ENCODE data around the gene GRIA3.

DNA sequence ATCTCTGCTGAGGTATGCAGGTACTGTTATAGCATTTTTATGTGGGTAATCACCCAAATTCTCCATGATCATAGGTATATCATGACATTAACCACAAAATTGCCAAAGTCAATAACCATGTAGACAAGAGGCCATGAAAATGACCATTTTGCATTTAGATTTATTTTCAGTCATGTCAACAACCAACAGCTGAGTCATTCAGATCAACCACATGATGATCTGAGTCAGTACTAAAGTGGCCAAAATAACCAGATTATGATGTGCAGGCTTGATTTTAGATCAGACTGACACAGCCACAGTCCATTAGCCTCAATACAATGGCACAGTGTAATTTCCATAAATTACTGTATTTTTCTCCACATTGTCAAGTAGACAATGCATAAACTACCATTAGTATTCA, 240.5 kb downstream of the GRIA3 start:
- TF ChIP-seq FOXP1 (CRISPR knock-in tag; IDR thresholded peaks at IDR 0.05; ENCODE audit: borderline replicate concordance) (no peak), ZNF396 (CRISPR knock-in tag; IDR thresholded peaks at IDR 0.05; ENCODE audit: borderline replicate concordance) (no peak)
- TF ChIP-seq, protein P1, sequence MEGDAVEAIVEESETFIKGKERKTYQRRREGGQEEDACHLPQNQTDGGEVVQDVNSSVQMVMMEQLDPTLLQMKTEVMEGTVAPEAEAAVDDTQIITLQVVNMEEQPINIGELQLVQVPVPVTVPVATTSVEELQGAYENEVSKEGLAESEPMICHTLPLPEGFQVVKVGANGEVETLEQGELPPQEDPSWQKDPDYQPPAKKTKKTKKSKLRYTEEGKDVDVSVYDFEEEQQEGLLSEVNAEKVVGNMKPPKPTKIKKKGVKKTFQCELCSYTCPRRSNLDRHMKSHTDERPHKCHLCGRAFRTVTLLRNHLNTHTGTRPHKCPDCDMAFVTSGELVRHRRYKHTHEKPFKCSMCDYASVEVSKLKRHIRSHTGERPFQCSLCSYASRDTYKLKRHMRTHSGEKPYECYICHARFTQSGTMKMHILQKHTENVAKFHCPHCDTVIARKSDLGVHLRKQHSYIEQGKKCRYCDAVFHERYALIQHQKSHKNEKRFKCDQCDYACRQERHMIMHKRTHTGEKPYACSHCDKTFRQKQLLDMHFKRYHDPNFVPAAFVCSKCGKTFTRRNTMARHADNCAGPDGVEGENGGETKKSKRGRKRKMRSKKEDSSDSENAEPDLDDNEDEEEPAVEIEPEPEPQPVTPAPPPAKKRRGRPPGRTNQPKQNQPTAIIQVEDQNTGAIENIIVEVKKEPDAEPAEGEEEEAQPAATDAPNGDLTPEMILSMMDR (IDR thresholded peaks at IDR 0.05), result no peak
